HG03565 (cell line): ENCODE measurements around the gene CLBA1.
"Not testable (repeated sequence)": the region's sequence is repeated elsewhere in the genome, so short reads cannot be mapped to it uniquely, and the experiment has no call there.

Experiments used
- ATAC-seq: cut with Tn5 transposase; IDR thresholded peaks from one replicate; pipeline ENCODE4 v1.9.1; 2021; ENCODE audit warnings: mild to moderate bottlenecking, moderate library complexity; ENCODE audit not compliant: unreplicated experiment

Gene CLBA1

GRCh38 chr14:104985675-104986486 lies at the start of gene CLBA1:
Gene CLBA1 (plus strand): TSS chr14:104985788. CDS start chr14:104986432, 644 bp downstream.
- peak; percentile 90 for ATAC-seq

GRCh38 chr14:104935955-104936354 lies 49.6 kb upstream of the CLBA1 start:
- no peak for ATAC-seq

DNA sequence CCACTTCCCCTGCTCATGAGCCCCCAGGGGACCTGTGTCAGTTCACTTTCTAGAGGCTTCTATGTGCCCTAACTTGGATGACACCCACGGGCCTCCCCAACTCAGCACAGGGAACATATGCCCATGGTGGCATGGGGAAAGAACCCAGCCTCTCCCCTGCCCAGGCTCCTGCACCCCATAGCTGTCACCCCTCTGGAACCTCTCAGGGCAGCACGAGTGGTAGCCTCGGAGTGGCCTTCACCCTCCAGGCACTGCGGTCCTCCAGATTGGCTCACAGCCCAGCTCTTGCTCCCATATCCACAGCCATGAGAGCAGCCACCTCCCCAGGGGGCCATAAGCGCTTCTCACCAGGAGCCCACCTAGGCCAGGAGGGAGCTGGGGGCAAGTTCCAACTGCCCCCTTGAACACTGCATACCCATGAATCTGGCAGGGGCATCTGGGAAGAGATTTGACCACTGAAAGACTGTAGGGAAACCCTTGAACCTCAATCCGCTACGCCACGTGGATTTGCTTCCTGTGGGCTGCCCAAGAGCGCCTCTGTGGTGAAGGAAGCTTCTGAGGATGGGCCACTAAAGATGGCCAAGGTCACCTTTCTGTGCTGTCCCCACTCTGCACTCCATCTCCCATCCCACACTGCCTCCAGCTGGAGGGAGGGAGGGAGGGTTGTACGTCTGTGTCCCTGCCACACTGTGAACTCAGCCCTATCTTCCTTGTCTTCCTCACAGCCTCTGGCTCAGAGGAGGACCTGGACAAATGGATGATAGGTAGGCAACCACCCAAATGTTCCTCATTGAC lies 49.0 kb upstream of the CLBA1 start:
- no peak for ATAC-seq

- no peak for ATAC-seq
Measured at GRCh38 chr14:104937161-104937560, 48.4 kb upstream of the CLBA1 start.

DNA sequence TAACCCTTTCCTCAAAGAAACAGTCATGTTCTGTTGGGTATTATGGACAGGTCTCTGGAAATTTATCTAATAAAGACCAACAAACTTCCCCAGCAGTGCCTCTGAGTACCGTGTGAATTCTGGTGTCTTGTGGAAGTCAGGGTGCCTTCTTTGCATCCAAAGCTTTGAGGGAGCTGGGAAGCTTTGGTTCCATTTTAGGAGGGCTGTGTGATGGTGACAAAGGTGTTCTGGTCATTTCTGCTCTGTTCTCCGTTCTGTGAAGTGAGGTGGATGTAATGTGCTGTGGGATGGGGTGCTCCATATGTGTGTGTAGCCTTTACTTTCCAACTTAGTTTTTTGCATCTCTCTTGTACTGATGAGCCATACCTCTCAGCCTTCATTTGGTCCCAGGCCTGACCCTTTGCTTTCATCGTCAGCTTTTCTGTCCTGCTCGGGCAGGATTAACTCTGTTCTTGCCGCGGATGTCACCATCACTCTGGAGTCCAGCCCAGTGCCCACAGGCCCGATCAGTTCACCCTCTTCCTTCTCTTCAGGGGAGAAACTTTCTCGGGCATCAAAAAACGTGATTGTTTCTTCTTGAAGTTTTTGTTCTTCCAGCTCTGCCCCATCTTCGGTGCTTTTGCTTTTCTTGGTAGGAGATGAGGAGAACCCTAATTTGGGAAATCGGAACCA lies 47.8 kb upstream of the CLBA1 start:
- ATAC-seq = no peak

- ATAC-seq = no peak
Measured at GRCh38 chr14:104938436-104938835, 47.2 kb upstream of the CLBA1 start.

- no peak for ATAC-seq
Measured at GRCh38 chr14:104938960-104939359, 46.6 kb upstream of the CLBA1 start.

DNA sequence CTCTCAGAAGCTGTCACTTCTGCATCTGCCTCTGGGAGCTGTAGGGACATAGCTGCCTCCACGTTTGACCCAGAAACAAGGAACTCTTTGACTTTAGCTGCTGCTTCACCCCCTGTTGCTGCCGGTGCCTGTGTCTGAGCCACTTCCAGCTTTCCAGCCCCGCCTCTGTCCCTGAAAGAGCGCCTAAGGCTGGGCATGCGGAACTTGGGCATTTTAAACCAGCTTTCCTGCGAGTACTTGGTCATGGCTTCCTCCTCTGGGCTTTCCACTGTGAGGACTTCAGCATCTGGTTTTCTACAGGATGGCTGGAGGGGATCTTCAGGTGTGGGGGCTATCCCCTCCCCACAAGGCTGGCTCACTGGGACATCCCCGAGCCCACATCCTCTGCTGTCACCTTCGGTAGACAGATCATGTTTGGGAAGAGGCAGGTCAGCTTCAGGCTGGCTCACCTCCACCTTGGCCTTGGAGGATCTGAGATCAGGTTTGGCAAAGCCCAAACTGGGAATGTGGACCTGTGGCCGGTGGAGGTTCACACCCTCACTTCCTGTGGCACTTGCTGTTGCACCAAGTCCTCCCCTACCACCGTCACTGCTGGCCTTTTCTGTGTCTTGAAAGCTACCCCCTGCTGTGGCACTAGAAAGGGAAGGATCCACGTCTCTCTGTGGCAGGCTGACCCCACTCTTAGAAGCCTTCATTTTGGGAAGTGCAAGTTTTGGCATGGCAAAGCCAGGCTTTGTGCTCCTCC lies 45.8 kb upstream of the CLBA1 start:
- no peak for ATAC-seq

- no peak for ATAC-seq
Measured at GRCh38 chr14:104940526-104941150, 45.0 kb upstream of the CLBA1 start.

DNA sequence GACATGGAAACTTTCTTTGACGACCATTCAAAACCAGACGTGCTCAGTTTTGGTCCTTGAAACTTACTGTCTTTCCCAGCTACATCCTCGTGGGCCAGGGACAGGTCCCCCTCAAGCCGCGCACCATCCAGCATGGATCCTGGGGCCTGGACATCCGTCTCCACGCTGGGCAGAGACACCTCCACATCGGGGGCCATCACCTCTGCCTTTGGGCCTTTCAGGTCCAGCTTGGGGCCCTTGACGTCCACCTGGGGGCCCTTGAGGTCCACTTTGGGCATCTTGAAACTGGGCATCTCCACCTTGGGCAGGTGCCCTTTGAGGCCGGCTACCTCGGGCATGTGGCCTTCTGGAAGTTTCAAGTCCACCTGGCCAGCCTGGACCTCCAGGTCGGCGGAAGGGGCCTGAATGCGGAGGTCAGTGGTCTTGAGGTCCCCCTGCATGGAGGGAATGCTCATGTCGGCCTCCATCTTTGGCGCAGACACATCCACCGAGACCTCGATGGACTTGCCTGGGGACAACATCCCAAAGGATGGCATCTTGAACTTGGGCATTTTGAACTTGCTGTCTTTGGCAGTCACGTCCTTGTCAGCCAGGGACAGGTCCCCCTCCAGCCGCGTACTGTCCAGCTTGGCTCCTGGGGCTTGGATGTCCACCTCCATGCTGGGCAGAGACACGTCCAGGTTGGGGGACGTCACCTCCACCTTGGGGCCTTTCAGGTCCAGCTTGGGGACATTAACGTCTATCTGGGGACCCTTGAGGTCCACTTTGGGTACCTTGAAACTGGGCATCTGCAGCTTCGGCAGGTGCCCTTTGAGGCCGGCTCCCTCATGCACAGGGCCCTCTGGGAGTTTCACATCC lies 43.9 kb upstream of the CLBA1 start:
- ATAC-seq = no peak

GRCh38 chr14:104942586-104942985 lies 43.0 kb upstream of the CLBA1 start:
- no peak for ATAC-seq

DNA sequence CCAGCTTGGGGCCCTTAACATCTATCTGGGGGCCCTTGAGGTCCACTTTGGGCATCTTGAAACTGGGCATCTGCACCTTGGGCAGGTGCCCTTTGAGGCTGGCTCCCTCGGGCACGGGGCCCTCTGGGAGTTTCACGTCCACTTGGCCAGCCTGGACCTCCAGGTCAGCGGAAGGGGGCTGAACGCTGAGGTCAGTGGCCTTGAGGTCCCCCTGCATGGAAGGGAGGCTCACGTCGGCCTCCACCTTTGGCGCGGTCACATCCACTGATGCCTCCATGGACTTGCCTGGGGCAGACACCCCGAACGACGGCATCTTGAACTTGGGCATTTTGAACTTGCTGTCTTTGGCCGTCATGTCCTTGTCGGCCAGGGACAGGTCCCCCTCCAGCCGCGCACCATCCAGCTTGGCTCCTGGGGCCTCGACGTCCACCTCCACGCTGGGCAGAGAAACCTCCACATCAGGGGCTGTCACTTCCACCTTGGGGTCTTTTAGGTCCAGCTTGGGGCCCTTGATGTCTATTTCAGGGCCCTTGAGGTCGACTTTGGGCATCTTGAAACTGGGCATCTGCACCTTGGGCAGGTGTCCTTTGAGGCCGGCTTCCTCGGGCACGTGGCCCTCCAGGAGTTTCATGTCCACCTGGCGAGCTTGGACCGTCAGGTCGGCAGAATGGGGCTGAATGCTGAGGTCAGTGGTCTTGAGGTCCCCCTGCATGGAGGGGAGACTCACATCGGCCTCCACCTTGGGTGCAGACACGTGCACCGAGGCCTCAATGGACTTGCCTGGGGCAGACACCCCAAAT lies 42.2 kb upstream of the CLBA1 start:
- ATAC-seq = not testable (repeated sequence)

GRCh38 chr14:104944016-104944308 lies 41.6 kb upstream of the CLBA1 start:
- ATAC-seq = not testable (repeated sequence)

- ATAC-seq = not testable (repeated sequence)
Measured at GRCh38 chr14:104944436-104945205, 41.0 kb upstream of the CLBA1 start.

GRCh38 chr14:104945266-104945665 lies 40.3 kb upstream of the CLBA1 start:
- not testable (repeated sequence) for ATAC-seq

- ATAC-seq = not testable (repeated sequence)
Measured at GRCh38 chr14:104945986-104946965, 39.3 kb upstream of the CLBA1 start.

GRCh38 chr14:104947201-104947600 lies 38.4 kb upstream of the CLBA1 start:
- not testable (repeated sequence) for ATAC-seq
